ENCODE results near the gene ACOX3.
"Not testable (repeated sequence)": the region's sequence is repeated elsewhere in the genome, so short reads cannot be mapped to it uniquely, and the experiment has no call there.

Gene ACOX3

DNA sequence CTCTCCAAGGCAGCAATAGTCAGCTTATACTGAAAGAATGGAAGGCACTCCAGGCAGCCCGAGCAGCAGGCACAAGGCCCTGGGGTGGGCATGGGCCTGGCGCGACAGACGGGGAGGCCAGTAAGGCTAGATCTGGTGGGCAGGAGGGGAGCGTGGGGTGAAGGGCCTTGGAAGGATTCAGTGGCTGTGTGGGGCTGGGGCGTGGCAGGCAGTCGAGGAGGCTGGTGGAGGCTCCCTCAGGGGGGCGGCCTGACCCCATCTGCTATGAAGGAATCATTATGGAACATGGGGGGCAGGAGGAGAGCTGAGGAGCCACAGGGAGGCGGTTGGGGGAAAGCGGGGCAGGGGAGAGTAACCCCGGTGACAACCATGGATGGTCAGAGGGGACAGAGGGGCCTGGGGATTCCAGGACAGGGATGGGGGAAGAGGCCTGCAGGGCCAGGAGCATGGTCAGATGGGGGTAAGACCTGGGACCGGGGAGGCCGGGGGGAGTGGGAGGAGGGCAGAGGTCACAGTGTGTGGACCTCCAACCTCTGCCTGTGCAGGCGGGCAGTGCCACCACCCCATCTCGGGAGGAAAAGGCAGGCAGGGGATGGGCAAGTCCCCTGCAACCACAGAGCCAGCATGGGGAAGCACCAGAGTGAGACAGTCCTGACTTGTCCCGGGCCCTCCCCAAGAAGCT, 70.3 kb downstream of the ACOX3 start:
- no peak for DNase-seq

DNA sequence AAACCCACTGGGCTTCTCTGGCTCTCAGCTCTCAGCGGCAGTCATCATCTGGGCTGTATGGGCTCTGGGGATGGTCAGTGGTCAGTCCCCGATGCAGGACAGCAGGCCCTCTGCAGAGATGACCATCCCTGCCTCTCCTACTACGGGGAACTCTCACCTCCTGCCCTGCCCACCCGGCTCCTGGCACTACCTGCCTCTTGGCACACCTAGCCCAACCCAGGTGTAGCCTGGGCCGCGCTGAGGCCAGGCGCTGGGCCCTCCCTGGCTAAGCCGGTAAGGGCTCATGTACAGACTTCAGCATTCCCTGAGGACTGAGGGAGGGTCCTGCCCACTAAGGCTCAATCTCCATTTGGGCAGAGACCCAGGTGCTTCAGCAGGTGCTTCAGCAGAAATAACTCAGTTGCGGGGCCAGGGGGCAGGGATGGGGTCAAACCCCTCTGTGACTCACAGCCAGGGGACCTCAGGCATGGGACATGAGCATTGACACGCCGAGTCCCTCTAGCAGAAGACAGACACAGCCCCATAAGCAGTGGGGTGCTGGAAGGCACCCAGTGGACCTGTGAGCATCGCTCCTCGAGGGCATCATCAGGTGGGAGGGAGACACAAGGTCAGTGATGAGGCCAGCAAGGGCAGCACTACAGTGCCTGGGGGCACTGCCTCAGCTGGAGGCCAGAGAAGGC, 71.0 kb downstream of the ACOX3 start:
- DNase-seq, result no peak

DNA sequence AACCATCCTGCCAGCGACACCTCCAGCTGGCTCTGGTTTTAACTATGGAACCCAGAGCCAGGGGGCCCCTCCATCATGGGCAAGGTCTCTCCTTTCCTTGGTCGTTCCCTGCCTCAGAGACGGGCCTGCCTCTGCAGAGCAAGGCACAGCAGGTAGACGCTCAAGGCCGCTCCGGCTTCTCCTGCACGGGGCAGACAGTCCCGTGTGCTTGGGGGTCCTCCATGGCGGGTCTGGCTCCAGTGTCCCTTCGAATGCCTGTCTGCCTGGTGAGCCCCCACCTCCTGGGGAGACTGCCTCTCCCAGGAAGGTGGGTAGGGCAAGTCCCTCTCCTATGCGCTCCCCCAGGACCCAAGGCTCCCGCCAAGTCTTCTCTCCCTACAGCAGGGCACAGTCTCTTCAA, 71.5 kb downstream of the ACOX3 start:
- no peak for DNase-seq

DNA sequence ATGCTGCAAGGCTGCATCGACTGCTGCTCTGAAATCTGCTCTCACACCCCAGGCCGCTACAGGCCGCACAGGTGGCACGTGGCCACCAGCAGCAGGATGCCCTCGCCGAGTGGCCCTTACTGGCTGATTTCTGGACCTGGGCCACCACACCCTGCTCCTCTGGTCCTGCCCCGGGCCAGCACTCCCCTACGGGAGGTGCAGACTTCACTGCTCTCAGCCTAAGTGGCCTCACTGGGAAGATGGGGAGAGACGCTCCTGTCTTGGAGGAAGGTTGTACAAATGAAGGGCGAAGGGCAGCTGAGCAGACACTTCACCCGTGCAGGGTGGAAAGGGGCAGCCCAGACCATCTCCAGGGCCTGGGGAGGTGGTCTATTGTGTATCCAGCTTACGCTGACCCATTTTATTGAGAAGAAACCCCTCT, 72.5 kb downstream of the ACOX3 start:
- no peak for DNase-seq

DNA sequence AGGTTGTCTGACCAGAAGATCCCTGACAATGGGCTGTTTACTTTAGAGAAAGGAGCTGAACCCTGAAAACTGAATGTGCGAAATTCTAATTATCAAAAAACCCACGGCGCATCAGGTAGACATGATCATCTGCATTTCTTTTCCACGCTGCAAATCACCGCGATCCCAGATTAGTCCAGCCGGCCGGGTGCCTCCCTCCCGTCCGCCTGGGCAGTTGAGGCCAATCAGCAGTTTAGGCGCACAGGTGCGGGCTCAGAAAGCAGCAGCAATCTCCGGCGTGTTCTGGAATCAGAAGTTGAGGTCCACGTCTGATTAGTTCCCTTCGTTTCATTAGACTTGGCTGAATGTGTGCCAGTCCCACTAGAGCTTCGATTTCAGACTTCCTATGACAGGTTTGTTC, 73.9 kb downstream of the ACOX3 start:
- no peak for DNase-seq

DNA sequence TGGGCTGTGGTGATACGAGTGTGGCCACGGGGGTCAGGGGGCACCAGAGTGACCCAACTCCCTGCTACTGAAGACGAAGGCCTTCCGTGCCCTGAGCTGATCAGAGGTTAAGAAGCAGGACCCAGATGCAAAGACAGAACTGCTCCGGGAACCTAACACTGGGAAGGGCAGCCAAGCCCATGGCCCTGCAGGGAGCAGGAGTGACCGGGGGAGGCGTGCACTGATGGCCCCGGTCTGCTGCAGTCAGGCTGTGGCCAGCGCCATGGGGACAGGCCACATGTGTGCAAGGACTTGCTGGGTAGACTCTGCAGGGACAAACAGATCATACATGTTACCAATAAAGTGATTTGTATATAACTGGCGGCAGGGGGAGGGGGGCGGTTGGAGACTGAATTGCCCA, 74.6 kb downstream of the ACOX3 start:
- DNase-seq, result no peak

DNA sequence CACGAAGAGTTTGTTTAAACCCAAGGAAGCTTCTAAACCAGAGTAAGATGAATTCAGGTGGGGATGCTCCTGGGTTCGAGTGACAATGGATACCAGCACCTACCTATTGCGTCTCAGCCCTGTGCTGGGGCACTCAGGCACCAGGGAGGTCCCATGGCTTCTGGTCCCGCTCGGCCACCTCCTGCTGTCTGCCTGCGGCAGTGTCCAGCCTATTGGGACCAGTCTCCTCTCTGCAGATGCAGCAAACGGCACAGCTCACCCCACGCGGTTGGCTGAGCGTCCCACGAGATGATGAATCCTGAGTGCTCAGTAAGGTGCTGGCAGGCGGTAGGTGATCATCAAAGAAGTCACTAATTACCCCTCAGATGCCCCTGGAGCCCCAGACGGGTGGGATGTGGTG, 75.2 kb downstream of the ACOX3 start:
- no peak for DNase-seq

DNA sequence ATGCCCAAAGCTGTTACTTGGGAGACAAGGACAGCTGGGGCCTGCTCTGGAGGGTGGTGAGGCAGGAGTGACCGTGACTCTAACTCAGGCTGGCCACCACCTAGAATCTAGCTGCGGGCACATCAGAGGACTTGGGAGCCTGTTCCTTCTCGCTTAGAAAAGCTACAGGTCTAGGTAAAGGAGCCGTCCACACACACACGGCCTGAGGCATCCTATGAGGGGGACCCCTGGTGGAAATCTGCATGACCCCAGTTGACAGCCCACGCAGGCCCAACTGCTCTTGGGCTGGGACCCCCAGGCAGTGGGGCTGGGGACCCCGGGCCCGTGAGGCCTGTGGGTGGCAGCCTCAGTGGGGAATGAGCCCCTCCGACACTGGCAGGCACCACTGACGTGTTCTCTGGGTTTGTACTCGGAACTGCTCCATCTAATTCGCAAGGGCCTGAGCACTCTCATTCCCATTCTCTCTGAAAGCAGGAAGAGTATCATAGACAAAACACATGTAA, 75.6 kb downstream of the ACOX3 start:
- DNase-seq, result no peak

DNA sequence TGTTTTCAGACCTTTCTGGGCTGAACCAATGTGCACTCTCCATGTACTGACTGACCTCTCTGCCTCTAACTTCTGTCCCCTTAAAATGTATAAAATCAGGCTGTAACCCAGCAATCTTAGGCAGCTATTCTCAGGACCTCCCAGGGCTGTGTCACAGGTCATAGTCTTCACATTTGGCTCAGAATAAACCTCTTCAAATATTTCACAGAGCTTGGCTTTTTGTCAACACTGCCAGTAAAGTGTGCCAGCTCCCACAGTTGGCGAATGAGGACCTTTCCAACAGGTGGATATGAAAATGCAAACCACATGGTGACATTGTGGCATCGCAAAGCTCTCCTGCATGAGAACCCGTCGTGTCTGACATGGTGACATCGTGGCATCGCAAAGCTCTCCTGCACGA, 76.4 kb downstream of the ACOX3 start:
- DNase-seq, result no peak

DNA sequence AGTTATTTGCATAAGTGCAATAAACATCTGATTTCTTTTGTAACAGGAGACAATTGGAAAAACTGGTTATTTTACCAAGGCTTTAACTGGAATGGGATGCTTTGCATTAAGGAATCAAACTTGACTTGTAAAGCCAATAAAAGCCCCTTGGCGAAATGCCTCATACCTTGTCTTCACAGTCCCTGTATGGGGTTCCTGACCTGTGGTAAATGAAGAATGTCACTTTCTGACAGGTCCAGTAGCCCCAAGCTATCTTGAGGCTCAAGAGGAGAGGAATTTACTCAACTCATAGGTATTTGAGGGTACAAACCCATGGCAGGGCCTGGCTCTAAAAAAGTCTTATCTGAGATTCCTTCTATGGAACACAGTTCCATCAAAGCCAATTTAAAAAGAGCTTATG, 78.0 kb downstream of the ACOX3 start:
- no peak for DNase-seq

DNA sequence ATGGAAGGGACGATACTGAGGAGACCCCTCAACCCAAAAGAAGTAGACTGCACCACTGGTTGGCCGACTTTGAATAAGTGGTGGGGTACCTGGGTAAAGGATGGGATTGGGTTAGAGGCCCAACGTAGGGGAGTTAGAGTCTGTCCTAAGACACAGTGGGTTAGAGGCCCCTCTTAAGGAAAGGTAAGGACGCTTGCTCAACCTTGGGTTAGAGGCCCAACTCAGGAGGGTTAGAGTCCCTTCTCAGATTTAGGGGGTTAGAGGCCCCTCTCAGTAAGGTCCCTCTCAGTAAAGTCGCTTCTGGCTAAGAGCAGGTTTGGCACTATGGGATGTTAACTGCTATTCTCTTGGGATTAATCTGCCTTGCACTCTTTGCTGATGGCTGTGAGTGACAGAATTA, 81.3 kb downstream of the ACOX3 start:
- no peak for DNase-seq

DNA sequence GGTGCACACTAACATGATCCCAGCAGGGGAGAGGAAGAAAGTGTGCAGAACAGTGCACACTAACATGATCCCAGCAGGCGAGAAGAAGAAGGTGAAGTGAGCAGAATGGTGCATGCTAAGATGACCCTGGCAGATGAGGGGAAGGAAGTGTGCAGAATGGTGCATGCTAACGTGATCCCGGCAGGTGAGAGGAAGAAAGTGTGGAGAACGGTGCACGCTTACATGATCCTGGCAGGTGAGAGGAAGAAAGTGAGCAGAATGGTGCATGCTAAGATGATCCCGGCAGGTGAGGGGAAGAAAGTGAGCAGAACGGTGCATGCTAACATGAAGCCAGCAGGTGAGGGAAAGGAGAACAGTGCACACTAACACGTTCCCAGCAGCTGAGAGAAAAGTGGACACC, 83.7 kb downstream of the ACOX3 start:
- no peak for DNase-seq

DNA sequence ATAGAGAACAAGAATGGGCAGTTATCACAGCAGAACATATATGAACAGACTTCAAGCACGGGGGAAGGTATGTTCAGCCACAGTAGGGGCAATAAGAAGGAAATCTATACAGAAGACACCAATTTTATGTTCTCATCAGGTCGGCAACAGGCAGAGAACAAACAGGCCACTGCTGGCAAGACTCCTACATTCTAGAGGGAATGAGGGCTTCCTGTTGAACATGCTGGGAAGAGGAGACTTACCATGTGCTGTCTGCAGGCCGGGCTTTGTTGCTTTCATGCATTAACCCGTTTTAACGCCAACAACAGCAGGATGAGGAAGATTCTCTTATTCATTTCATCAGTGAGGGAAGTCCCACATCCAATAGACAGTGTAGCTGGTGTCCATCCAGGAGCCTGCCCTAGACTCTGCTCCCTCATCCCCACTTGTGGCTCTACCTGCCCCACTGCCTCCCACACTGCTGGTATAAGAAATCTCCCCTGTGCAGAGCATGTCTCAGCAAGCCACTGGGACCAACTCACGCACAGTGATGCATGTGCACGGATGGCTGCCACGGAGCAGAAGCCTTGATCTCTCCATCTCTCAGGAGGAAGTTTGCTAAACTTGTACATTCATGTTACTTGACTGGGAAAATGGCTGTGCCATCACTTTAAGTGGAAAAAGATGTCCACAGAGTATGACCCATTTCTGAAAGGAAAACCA, 84.5 kb downstream of the ACOX3 start:
- DNase-seq, result no peak

DNA sequence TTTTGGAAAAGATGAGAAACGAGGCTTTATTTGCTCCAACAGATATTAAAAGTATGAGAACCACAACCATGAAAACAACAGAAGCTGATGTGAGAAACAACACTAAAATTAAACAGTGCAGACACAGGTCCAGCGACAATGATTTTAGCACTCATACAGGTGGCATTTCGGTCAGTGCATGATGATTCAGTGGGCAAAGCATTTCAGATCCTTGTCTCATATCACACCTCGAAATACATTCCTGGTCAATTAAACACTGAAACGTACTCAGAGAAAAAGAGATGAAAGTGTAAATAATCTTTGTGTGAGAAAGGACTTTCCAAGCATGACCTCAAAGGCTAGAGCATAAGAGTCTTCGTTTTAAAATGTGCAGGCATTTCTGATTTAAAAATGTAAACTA, 85.2 kb downstream of the ACOX3 start:
- no peak for DNase-seq

DNA sequence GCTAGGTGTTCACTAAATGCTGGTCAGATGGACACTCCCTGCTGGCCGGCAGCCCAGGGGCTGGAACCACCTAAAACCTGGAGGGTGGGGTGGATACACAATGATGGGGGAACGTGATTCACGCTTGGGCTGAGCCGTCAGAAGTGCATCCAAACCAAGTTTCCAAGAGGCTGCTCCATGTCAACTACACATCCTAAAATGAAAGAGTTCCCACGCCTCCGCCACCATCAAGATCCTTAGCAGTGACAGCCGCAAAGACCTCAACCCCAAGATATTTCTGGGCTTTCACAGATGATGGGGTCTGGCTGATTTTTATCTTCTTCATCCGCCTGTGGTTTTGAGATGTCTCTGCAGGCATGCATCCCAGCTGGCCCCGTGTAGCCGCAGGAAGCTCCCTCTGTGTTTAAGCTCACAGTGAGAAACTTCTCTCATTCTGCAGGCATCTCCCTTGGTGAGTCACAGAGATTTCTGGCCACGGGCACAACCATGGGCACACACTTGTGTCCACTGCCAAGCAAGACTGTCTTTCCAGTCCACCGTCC, 86.5 kb downstream of the ACOX3 start:
- no peak for DNase-seq

DNA sequence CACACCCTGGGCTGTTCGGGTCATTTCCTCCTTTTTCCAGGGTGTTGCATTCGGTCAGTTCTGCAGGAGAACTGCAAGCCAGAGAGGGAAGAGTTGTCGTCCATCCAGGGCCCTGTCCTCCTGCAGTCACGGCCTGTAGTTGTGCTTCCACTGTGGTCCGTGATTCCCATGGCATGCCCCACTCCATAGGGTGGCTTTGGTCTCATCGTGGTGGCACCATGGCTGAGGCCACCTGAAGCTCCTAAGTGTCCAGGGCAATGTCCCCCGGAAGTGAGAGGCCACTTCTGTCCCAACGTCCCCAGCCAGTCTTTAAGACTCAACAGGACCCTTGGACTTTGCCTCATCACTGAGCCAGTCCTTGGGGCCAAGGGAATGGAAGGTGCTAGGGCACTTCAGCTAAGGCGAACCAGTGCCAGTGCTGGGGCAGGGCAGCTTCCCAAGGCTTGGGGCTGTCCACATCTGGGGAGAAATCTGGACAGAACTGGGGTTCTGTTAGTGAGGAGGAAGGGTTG, 87.3 kb downstream of the ACOX3 start:
- no peak for DNase-seq

DNA sequence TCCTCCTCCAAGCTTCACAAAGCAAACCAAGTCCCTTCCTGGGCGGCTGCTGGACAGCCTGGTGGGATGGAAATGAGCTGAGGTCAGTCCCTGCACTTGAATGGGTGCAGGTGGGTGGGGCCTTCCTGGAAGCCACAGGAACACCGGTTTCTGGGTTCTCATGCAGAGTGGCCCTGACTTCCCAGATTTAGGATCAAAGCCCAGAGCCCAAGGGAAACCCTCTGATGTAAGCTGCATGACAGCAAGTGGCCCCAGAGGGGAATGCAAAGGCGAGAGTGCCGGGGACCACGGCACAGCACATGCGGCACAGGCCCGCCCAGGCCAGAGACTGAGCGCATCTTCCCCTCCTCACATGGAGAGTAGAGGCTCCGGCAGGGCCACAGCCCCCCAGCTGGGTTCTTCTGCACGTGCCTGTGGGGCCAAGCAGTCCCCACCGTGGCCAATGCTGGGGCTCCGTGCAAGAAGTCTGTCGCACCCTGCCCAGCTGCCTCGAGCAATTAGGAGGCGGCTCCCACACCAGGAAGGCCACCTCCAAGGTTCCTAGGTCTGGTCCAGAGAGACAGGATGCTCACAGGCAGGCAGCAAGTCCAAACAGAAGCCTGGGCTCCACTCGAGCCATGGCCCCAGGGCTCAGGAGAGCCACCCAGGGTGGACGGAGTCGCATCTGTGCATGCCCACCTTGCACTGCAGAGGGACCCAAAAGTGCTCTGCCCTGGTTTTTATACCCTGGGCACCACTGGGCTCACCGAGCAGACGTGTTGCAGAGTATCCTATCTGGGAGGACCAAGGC, 88.0 kb downstream of the ACOX3 start:
- DNase-seq, result no peak

DNA sequence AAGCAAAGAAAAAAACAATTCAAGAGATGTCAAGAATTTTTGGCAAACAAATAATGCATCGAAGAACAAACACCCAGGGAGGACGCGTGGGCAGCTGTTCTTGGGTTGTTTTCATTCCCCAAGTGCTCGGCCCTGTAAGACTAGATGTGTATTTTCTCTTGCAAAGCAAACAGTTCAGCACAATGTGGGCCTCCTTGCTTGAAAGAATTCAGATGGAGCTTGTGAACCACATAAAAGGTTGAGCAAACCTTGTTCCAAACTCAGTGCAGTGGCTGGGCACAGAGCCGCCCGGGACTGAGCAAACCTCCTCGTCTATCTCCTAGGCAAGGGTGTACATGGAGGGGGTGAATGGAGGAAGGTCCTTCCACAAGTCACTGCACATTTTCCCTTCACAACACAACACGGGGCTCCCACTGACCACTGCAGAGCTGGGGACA, 88.6 kb downstream of the ACOX3 start:
- DNase-seq, result no peak

DNA sequence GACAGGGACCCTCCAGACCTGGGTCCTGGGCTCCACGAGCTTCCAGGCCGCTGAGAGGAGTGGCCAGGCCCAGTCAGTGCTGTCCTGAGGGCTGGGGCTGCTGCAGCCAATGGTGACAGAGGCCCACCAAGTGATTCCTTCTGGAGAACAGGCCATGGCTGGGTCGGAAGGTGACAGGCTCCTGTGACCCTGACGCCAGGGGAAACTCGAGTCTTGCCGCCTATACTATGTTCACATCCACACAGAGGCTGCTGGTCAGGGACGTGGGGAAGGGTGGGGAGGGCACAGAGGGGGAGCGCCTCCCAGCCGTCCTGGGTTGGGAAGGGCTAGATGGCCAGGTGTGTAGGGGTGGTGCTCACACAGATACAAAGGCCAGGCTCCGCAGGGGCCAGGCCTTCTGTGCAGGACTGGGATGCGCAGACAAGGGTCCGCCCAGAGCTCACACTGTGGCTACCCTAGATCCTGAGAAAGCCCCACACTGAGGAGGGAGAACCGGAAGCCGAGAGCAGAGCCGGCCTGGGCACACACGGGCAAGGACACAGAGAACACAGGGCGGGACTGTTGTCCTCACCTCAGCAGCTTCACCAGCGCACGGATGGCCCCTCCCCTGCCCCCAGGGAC, 89.6 kb downstream of the ACOX3 start:
- no peak for DNase-seq

DNA sequence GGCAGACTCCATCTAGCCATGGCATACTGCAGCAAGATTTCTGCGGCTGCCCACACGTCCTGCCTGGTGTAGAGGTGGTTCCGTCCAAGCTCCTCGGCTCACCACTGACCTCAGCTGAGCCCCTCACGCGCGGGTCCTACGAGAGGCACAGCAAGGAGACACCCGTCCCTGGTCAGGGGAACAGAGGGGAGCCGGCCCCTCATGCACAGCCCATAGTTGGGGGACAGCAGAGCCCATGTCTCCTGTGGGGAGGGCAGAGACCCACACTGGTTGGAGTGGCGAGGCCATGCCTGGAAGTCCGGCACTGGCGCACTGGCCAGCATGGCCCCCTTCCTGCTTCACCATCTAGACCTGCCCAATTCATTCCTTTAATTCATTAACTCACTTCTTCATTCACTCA, 90.2 kb downstream of the ACOX3 start:
- no peak for DNase-seq

DNA sequence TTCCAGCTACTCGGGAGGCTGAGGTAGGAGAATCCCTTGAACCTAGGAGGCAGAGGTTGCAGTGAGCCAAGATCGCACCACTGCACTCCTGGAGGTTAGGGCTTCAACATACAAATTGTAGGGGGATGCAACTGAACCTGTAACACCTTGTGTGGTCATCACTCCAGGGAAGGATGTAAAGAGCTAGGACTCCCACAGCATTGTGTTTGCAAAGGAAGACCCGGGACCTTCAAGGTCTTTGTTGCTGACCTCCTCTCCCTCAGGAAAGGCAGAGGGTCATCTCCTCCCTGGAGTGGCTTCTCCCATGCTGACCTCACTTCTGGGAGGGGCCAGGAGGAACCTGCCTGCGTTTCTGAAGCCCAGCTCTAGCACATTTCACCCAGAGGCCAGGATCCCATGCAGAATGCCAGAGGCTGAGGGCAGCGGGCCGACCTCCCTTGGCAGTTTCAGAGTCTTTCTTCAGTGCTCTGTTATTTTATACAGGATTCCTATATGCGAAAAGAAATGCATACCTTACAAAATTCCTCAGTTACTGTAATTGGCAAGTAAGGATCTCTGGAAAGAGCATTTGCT, 90.8 kb downstream of the ACOX3 start:
- DNase-seq, result no peak

DNA sequence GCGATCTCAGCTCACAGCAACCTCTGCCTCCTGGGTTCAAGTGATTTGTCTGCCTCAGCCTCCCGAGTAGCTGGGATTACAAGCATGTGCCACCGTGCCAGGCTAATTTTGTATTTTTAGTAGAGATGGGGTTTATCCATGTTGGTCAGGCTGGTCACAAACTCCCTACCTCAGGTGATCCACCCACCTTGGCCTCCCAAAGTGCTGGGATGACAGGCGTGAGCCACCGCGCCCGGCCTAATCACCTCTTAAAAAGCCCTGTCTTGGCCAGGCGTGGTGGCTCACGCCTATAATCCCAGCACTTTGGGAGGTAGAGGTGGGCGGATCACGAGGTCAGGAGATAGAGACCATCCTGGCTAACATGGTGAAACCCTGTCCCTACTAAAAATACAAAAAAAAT, 91.3 kb downstream of the ACOX3 start:
- DNase-seq, result not testable (repeated sequence)

All from cortex of kidney (tissue), 1 donor.